Retinal pigment epithelial cell (primary cell): ENCODE results near the gene LASP1.

Experiments
- DNase-seq: peaks from one replicate; pipeline ENCODE4 v3.0.0-alpha.2; 2010; ENCODE audit warnings: low read depth
- H3K4me3 ChIP-seq: 2 replicates; pipeline ENCODE4 v1.5.1; 2011; ENCODE audit warnings: mild to moderate bottlenecking, low read length, control low read depth, moderate library complexity
- CTCF ChIP-seq: conservative IDR thresholded peaks from 2 replicates; pipeline ENCODE4 v1.5.1; 2011; ENCODE audit warnings: low read depth, low read length, control low read depth, inconsistent platforms

Gene LASP1

GRCh38 chr17:38898291-38898679 lies 28.4 kb downstream of the LASP1 start:
- no peak for TF ChIP-seq CTCF
- H3K4me3 ChIP-seq = no peak overlapping the region
- DNase-seq = no peak

- DNase-seq = no peak
Observed at GRCh38 chr17:38898812-38899348, 29.0 kb downstream of the LASP1 start.

GRCh38 chr17:38899421-38899820 lies 29.6 kb downstream of the LASP1 start:
- TF ChIP-seq CTCF = no peak
- no peak overlapping the region for H3K4me3 ChIP-seq
- DNase-seq = no peak

More at GRCh38 chr17:38898812-38899348, 29.0 kb downstream of the LASP1 start:
- no peak for TF ChIP-seq CTCF
- no peak overlapping the region for H3K4me3 ChIP-seq

- no peak for TF ChIP-seq CTCF
- no peak overlapping the region for H3K4me3 ChIP-seq
- DNase-seq = peak; percentile 64
Observed at GRCh38 chr17:38900978-38901656, 31.3 kb downstream of the LASP1 start.

- DNase-seq = no peak
- H3K4me3 ChIP-seq = no peak overlapping the region
- TF ChIP-seq CTCF = no peak
Observed at GRCh38 chr17:38903404-38903803, 33.5 kb downstream of the LASP1 start.

GRCh38 chr17:38904892-38905291 lies 35.0 kb downstream of the LASP1 start:
- TF ChIP-seq CTCF = no peak
- H3K4me3 ChIP-seq = no peak overlapping the region
- no peak for DNase-seq

- TF ChIP-seq CTCF = no peak
Observed at GRCh38 chr17:38905375-38905774, 35.5 kb downstream of the LASP1 start.

More at GRCh38 chr17:38905375-38905774, 35.5 kb downstream of the LASP1 start:
- H3K4me3 ChIP-seq = no peak overlapping the region
- no peak for DNase-seq
